AG10803 (cell line): ENCODE data around the gene BIN1.

ENCODE experiments used
- DNase-seq: peaks from one replicate; pipeline ENCODE4 v3.0.0; 2010; ENCODE audit warnings: low read depth
- H3K4me3 ChIP-seq: 2 replicates; pipeline ENCODE4 v1.5.1; 2011; ENCODE audit warnings: mild to moderate bottlenecking, low read length, control low read depth
- TF ChIP-seq, protein P1 (sequence below): conservative IDR thresholded peaks from 2 replicates; pipeline ENCODE4 v1.5.1; 2011; ENCODE audit warnings: mild to moderate bottlenecking, low read length, control low read depth, inconsistent platforms

BIN1 gene

DNA sequence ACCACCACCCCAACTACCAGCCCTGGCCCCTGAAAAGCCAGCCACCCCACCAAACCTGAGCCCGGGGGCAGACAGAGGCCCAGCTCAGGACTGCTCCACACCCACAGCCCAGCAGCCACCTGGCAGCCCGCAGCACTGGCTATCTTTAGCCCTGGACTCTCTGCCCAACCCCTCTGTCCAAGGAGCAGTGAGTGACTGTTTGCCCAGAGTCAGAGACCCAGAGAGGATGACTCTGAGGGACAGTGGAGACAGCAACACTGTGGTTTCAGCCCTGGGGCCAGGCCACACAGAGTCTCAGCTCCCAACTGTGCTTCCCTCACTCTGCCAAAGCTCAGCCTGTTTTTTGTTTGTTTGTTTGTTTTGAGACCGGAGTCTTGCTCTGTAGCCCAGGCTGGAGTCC lies 32.6 kb downstream of the BIN1 start:
- no peak overlapping the region for H3K4me3 ChIP-seq
- TF ChIP-seq, protein P1, sequence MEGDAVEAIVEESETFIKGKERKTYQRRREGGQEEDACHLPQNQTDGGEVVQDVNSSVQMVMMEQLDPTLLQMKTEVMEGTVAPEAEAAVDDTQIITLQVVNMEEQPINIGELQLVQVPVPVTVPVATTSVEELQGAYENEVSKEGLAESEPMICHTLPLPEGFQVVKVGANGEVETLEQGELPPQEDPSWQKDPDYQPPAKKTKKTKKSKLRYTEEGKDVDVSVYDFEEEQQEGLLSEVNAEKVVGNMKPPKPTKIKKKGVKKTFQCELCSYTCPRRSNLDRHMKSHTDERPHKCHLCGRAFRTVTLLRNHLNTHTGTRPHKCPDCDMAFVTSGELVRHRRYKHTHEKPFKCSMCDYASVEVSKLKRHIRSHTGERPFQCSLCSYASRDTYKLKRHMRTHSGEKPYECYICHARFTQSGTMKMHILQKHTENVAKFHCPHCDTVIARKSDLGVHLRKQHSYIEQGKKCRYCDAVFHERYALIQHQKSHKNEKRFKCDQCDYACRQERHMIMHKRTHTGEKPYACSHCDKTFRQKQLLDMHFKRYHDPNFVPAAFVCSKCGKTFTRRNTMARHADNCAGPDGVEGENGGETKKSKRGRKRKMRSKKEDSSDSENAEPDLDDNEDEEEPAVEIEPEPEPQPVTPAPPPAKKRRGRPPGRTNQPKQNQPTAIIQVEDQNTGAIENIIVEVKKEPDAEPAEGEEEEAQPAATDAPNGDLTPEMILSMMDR: no peak
- DNase-seq: no peak

GRCh38 chr2:127072970-127073369 lies 34.0 kb downstream of the BIN1 start:
- H3K4me3 ChIP-seq: no peak overlapping the region
- TF ChIP-seq, protein P1: no peak
- DNase-seq: peak; percentile 52

- no peak overlapping the region for H3K4me3 ChIP-seq
- DNase-seq: no peak
- TF ChIP-seq, protein P1: peak; percentile 26; the same call in 1 of the 2 replicates
Measured at GRCh38 chr2:127072396-127072795, 34.6 kb downstream of the BIN1 start.

GRCh38 chr2:127071901-127072328 lies 35.0 kb downstream of the BIN1 start:
- H3K4me3 ChIP-seq: no peak overlapping the region

GRCh38 chr2:127070221-127070620 lies 36.7 kb downstream of the BIN1 start:
- DNase-seq: no peak
- TF ChIP-seq, protein P1: no peak
- H3K4me3 ChIP-seq: no peak overlapping the region

More at GRCh38 chr2:127071901-127072328, 35.0 kb downstream of the BIN1 start:
- TF ChIP-seq, protein P1: no peak
- no peak for DNase-seq

DNA sequence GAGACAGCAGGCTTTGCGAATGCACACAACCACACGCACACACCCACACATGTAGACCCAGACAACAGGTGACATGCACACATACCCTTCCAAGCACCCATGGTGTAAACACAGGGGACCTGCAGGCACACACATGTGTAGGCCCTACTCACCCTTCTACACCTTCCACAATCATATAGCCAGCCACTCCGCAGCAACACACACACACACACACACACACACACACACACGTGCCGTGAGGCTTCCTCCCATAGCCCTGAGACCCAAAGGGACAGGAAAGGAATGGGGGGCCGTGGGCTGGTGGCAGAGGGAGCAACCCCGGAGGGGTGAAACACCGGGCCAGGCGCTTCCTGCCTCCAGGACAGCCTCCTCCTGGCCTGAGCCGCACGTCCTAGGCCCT lies 37.4 kb downstream of the BIN1 start:
- no peak overlapping the region for H3K4me3 ChIP-seq
- DNase-seq: no peak
- TF ChIP-seq, protein P1: no peak

- no peak for DNase-seq
- no peak overlapping the region for H3K4me3 ChIP-seq
- TF ChIP-seq, protein P1: no peak
Measured at GRCh38 chr2:127069003-127069402, 38.0 kb downstream of the BIN1 start.
